ENCODE data around the gene HOMEZ. TPM values are rescaled to one million over a fixed set of nuclear protein-coding genes. Genes with fewer than 3 reads are reported as not detected.

HOMEZ gene
- total RNA-seq, 1 donor from 2014 or later, result 21.0 TPM

DNA sequence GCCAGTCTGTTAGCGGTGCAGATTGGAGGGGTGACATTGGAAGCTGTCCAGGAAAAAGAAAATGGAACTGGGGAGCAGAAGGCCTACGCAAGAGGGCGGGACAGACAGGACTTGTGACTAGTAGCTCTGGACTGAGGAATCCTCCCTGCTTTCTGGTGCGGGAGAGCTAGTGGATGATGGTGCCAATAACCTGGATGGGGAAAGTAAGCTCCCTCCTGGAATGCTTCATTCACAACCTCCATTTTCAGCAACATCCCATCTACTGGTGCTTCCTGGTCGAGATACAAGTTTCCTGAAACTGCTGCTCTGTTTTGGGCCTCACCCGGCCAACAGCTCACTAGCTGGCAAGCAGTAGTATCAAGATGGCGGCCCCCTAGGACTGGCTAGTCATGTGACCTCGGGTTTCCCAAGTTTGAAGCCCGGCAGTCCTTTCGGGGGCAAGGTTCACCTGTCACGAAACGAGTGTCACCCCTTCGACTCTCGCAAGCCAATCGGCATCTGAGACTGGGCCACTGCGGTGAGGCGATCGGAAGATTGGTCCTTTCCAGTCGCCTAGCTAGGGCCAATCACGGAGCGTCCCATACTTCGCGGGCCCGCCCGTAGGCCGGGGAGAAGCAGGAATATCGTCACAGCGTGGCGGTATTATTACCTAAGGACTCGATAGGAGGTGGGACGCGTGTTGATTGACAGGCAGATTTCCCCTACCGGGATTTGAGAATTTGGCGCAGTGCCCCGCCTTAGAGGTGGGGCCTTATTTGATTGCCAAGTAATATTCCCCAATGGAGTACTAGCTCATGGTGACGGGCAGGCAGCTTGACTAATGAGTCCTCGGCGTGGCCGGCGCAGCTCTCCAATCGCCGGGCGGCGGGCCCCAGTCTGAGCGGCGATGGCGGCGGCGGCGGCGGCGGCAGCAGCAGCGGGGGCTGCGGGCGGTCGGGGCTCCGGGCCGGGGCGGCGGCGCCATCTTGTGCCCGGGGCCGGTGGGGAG, 34.9 kb upstream of the HOMEZ start, which contains the start of gene PABPN1:
Gene PABPN1 (plus strand): TSS at position 874 of the 988 bp plus-strand sequence. CDS start 13 bp downstream, at position 887.
- Histone ChIP-seq H2AFZ (replicated peaks) (peak within 1 kb of the TSS; percentile 82), H3K9me3 (ENCODE audit: low read depth) (no peaks in the 10 kb centered on the region), H3K27me3 (no peaks in the 10 kb centered on the region), H3F3A (ENCODE audit: low read depth) (peaks cover 47% of the 10 kb centered on the region), H3K4me1 (peaks cover 22% of the 10 kb centered on the region), H3K79me2 (ENCODE audit: low read depth) (peaks cover 29% of the 10 kb centered on the region), H3K9ac (peak within 1 kb of the TSS; percentile 98), H3K4me2 (peak within 1 kb of the TSS; percentile 95), H3K4me3 (peak within 1 kb of the TSS; percentile 96), H4K20me1 (ENCODE audit: low read depth) (peaks cover 20% of the 10 kb centered on the region), H3K27ac (peak within 1 kb of the TSS; percentile 97), H3K36me3 (peaks cover 14% of the 10 kb centered on the region)
- H3K4me1 Mint-ChIP-seq, result peaks cover 27% of the 10 kb centered on the region
- peaks cover 31% of the 10 kb centered on the region for H3K36me3 Mint-ChIP-seq
- no peaks in the 10 kb centered on the region for H3K9me3 Mint-ChIP-seq
- H3K27me3 Mint-ChIP-seq (ENCODE audit: insufficient read depth, low read depth), result peaks cover 13% of the 10 kb centered on the region
- peak; percentile 100 for DNase-seq (ENCODE audit: low spot score)
- TF ChIP-seq, protein P1, sequence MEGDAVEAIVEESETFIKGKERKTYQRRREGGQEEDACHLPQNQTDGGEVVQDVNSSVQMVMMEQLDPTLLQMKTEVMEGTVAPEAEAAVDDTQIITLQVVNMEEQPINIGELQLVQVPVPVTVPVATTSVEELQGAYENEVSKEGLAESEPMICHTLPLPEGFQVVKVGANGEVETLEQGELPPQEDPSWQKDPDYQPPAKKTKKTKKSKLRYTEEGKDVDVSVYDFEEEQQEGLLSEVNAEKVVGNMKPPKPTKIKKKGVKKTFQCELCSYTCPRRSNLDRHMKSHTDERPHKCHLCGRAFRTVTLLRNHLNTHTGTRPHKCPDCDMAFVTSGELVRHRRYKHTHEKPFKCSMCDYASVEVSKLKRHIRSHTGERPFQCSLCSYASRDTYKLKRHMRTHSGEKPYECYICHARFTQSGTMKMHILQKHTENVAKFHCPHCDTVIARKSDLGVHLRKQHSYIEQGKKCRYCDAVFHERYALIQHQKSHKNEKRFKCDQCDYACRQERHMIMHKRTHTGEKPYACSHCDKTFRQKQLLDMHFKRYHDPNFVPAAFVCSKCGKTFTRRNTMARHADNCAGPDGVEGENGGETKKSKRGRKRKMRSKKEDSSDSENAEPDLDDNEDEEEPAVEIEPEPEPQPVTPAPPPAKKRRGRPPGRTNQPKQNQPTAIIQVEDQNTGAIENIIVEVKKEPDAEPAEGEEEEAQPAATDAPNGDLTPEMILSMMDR (IDR thresholded peaks at IDR 0.05), result no peak
- TF ChIP-seq EZH2 (IDR thresholded peaks at IDR 0.05) (no peak), EZH2phosphoT487 (IDR thresholded peaks at IDR 0.05) (no peak)
- H3K27ac Mint-ChIP-seq, result peak within 1 kb of the TSS; percentile 98
- peak within 1 kb of the TSS; percentile 98 for H3K4me3 Mint-ChIP-seq

DNA sequence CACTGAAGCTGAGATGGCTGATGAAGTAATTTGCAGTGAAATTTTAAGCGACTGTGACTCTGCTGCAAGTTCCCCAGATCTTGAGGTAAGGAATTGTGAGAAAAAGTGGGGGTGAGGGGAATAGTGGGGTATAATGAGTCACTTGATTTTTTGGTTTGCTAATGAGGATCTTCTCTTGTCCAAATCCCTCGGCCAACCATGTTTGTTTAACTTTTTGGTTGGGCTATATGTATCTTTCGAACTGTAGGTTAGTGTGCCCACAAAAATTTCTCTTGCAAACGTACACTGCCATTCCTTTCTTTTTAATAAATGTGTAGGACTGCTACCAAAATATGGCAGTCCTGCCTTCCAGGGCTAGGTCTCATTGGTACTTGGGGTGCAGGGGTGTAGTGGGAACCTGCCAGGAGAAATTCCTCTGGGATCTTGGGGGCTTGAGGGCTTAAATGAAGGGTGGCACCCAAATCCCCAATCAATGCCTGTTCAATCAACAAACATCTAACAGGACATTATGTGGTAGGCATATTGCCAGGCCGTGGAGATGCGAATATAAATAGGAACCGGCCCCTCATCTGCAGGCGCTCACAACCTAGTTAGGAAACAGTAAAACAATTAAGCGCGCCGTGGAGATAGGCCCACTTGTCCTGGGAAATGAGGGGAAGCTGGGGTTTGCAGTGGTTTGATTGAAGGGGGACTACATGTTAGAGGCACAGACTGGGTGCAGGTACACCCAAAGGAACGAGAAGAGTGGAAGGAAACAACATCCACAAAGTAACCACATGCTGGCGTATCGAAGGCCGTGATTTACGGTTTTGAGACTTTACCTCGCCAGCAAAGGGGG, 34.0 kb upstream of the HOMEZ start:
- H3K4me1 Mint-ChIP-seq, result peaks cover 27% of the 10 kb centered on the region
- H2AFZ ChIP-seq (replicated peaks), result peak overlapping the region; percentile 57
- H3K9me3 Mint-ChIP-seq, result no peaks in the 10 kb centered on the region

GRCh38 chr14:23316300-23316699, 30.4 kb upstream of the HOMEZ start:
- Histone ChIP-seq H3K4me3 (no peak overlapping the region), H3K36me3 (peaks cover 3% of the 10 kb centered on the region), H2AFZ (replicated peaks) (no peak overlapping the region), H3K9ac (no peak overlapping the region), H3K27me3 (no peaks in the 10 kb centered on the region), H3K9me3 (ENCODE audit: low read depth) (no peaks in the 10 kb centered on the region), H3K27ac (no peak overlapping the region), H3K79me2 (ENCODE audit: low read depth) (no peaks in the 10 kb centered on the region), H3K4me1 (peaks cover 6% of the 10 kb centered on the region), H4K20me1 (ENCODE audit: low read depth) (no peaks in the 10 kb centered on the region), H3F3A (ENCODE audit: low read depth) (peaks cover 29% of the 10 kb centered on the region), H3K4me2 (no peak overlapping the region)
- H3K9me3 Mint-ChIP-seq, result no peaks in the 10 kb centered on the region
- H3K36me3 Mint-ChIP-seq, result peaks cover 23% of the 10 kb centered on the region
- H3K27me3 Mint-ChIP-seq (ENCODE audit: insufficient read depth, low read depth), result peaks cover 10% of the 10 kb centered on the region
- TF ChIP-seq EZH2phosphoT487 (IDR thresholded peaks at IDR 0.05), result no peak
- TF ChIP-seq, protein P1 (IDR thresholded peaks at IDR 0.05), result no peak
- H3K4me1 Mint-ChIP-seq, result peaks cover 15% of the 10 kb centered on the region
- no peak overlapping the region for H3K4me3 Mint-ChIP-seq
- no peak overlapping the region for H3K27ac Mint-ChIP-seq
- no peak for DNase-seq (ENCODE audit: low spot score)

More for the DNA sequence above, 34.0 kb upstream of the HOMEZ start:
- Histone ChIP-seq H3K4me3 (peak overlapping the region; percentile 40), H3F3A (ENCODE audit: low read depth) (peaks cover 40% of the 10 kb centered on the region), H3K4me1 (peaks cover 22% of the 10 kb centered on the region), H3K9me3 (ENCODE audit: low read depth) (no peaks in the 10 kb centered on the region), H4K20me1 (ENCODE audit: low read depth) (peaks cover 20% of the 10 kb centered on the region), H3K79me2 (ENCODE audit: low read depth) (peaks cover 29% of the 10 kb centered on the region), H3K9ac (no peak overlapping the region), H3K4me2 (peak overlapping the region; percentile 65), H3K27ac (peak overlapping the region; percentile 95), H3K36me3 (peaks cover 15% of the 10 kb centered on the region), H3K27me3 (no peaks in the 10 kb centered on the region)
- H3K36me3 Mint-ChIP-seq, result peaks cover 29% of the 10 kb centered on the region
- H3K4me3 Mint-ChIP-seq, result peak overlapping the region; percentile 93
- peak overlapping the region; percentile 89 for H3K27ac Mint-ChIP-seq
- no peak for DNase-seq (ENCODE audit: low spot score)
- H3K27me3 Mint-ChIP-seq (ENCODE audit: insufficient read depth, low read depth), result peaks cover 13% of the 10 kb centered on the region
- TF ChIP-seq EZH2 (IDR thresholded peaks at IDR 0.05) (no peak), EZH2phosphoT487 (IDR thresholded peaks at IDR 0.05) (no peak)
- TF ChIP-seq, protein P1 (IDR thresholded peaks at IDR 0.05), result no peak
